Kidney (tissue), 14 donors: ENCODE measurements around the gene TSPAN14. TPM values are rescaled to one million over a fixed set of nuclear protein-coding genes. Genes with fewer than 3 reads are reported as not detected.
A peak's percentile ranks its signal among the peaks of the same experiment; 100 is the strongest.

Experiments
- DNase-seq, 5 donors: peaks; one replicate each; pipeline ENCODE4 v3.0.0-alpha.2; 2013 to 2020
- FAIRE-seq: peaks from 2 replicates; lab custom pipeline; 2012; peaks lifted over from hg19 to GRCh38; lab: Jason Lieb, UNC
- H3K27ac ChIP-seq, 2 donors: one replicate each; pipeline ENCODE4 v1.7.0; 2013; ENCODE audit warnings: low read depth in 2 of 2, low read length in 2 of 2, inconsistent platforms in 1 of 2
- H3K27me3 ChIP-seq: one replicate; pipeline ENCODE4 v1.7.1; 2013; ENCODE audit warnings: low read length, inconsistent platforms; ENCODE audit not compliant: control insufficient read depth, insufficient read depth
- H3K36me3 ChIP-seq, 3 donors: one replicate each; pipeline versions ENCODE4 v1.7.0 to v1.7.1; 2013; ENCODE audit warnings: low read length in 3 of 3, control low read depth in 1 of 3, inconsistent platforms in 1 of 3; ENCODE audit not compliant: insufficient read depth in 3 of 3, control insufficient read depth in 2 of 3
- H3K4me1 ChIP-seq, 3 donors: one replicate each; pipeline versions ENCODE4 v1.7.0 to v1.7.1; 2013; ENCODE audit warnings: low read length in 3 of 3, inconsistent platforms in 1 of 3, low read depth in 1 of 3; ENCODE audit not compliant: control insufficient read depth in 2 of 3, insufficient read depth in 2 of 3
- H3K4me3 ChIP-seq, 3 donors: one replicate each; pipeline versions ENCODE4 v1.7.0 to v1.8.1; 2013; ENCODE audit warnings: low read length in 3 of 3, control low read depth in 1 of 3, inconsistent platforms in 1 of 3
- H3K9ac ChIP-seq, 3 donors: one replicate each; pipeline versions ENCODE4 v1.7.0 to v1.7.1; 2013; ENCODE audit warnings: low read length in 3 of 3, control low read depth in 1 of 3, inconsistent platforms in 1 of 3
- H3K9me3 ChIP-seq, 3 donors: one replicate each; pipeline versions ENCODE4 v1.7.0 to v1.7.1; 2013; ENCODE audit warnings: low read length in 3 of 3, control low read depth in 1 of 3, inconsistent platforms in 1 of 3; ENCODE audit not compliant: control insufficient read depth in 2 of 3, insufficient read depth in 1 of 3
- CTCF ChIP-seq: IDR thresholded peaks from 3 replicates; pipeline ENCODE4 v1.5.1; 2012; ENCODE audit warnings: mild to moderate bottlenecking, moderate library complexity, borderline replicate concordance; ENCODE audit not compliant: insufficient read depth; ENCODE audit errors: extremely low read depth
- intact Hi-C: fragments of 100-400 bp; cut with DNase I; formaldehyde crosslinking; loops from one replicate; pipeline ENCODE4 v1.11.1; 2022
- polyA plus RNA-seq: library from polyadenylated mRNA; stranded (reverse); fragments of 350-450 nt; fragmentation: Illumina TruSeq; extraction: RNeasy Lipid Tissue Mini Kit (QIAGEN cat#74804); gene quantifications from one replicate; pipeline ENCODE4 v1.2.3, GENCODE V29; 2014; ENCODE audit warnings: low read depth, low replicate concordance; ENCODE audit not compliant: insufficient read depth
- total RNA-seq: library from RNA; stranded (reverse); fragmentation: NEBNext Ultra II Directional; extraction: Animal tissue kit (Norgen Biotek cat#: 25700); gene quantifications from one replicate; pipeline ENCODE4 v1.2.1, GENCODE V29; 2021
- donor health status: control.
- donor health status: control.
- donor health status: control.
- donor health status: control.
- donor health status: control.
- donor health status: DM: yes; HTN: yes; CAD: no.
- donor health status: Normal renal cell carcinoma (clear cell type).

Gene TSPAN14
- total and polyA plus RNA-seq, 2 donors from 2014 or later: 36.8 to 183 TPM

GRCh38 chr10:80453056-80453841, 861 bp upstream of the TSPAN14 start:
- no peak for FAIRE-seq
- Histone ChIP-seq H3K27ac (peak overlapping the region; percentile 37 to 75), H3K27me3 (no peaks in the 10 kb centered on the region), H3K4me1 (peaks cover 0 to 32% (median 23%) of the 10 kb centered on the region in 3 donors), H3K9ac (peak overlapping the region; percentile 7 to 29 (median 14)), H3K36me3 (no peaks in the 10 kb centered on the region), H3K9me3 (no peaks in the 10 kb centered on the region), H3K4me3 (peak overlapping the region; percentile 12 to 48 (median 30))
- DNase-seq: peak in 1 of 5 donors; percentile 37
- intact Hi-C loops: no loop called here
- TF ChIP-seq CTCF: no peak

GRCh38 chr10:80454513-80455460, 677 bp downstream of the TSPAN14 start:
- Histone ChIP-seq H3K27me3 (no peaks in the 10 kb centered on the region), H3K9me3 (no peaks in the 10 kb centered on the region), H3K9ac (peak overlapping the region; percentile 67 to 86 (median 71)), H3K36me3 (no peaks in the 10 kb centered on the region), H3K27ac (peak overlapping the region; percentile 86 to 89), H3K4me1 (peaks cover 0 to 45% (median 38%) of the 10 kb centered on the region in 3 donors), H3K4me3 (peak overlapping the region; percentile 72 to 81 (median 80))
- FAIRE-seq (no peak), DNase-seq (peak; percentile 62 to 86 (median 71))
- intact Hi-C loops: loop anchor here (5.0 kb wide), 1 partner anchor 48 kb away; no protein-coding TSS in a partner anchor
- TF ChIP-seq CTCF: no peak

- H3K9me3 ChIP-seq: no peaks in the 10 kb centered on the region
- intact Hi-C loops: loop anchor here (5.0 kb wide), 1 partner anchor 47 kb away; no protein-coding TSS in a partner anchor
- H3K4me1 ChIP-seq: peaks cover 0 to 49% (median 46%) of the 10 kb centered on the region in 3 donors
- no peaks in the 10 kb centered on the region for H3K27me3 ChIP-seq
- no peak for TF ChIP-seq CTCF
- DNase-seq (no peak), FAIRE-seq (no peak)
- no peaks in the 10 kb centered on the region for H3K36me3 ChIP-seq
- H3K4me3 ChIP-seq: peak overlapping the region; percentile 72 to 81 (median 80)
- peak overlapping the region; percentile 86 to 89 for H3K27ac ChIP-seq
- H3K9ac ChIP-seq: peak overlapping the region; percentile 65 to 86 (median 71)
These were observed 1.6 kb downstream of the TSPAN14 start for GRCh38 chr10:80455461-80456349.
